NCI-H1930 (cell line): ENCODE data around the gene MAGEA9B.
"Not testable (repeated sequence)": the region's sequence is repeated elsewhere in the genome, so short reads cannot be mapped to it uniquely, and the experiment has no call there.

Experiments
- DNase-seq, 2 experiments: peaks; one replicate each; lab custom pipeline; 2025; lab: John Stamatoyannopoulos, UW

MAGEA9B gene

DNA sequence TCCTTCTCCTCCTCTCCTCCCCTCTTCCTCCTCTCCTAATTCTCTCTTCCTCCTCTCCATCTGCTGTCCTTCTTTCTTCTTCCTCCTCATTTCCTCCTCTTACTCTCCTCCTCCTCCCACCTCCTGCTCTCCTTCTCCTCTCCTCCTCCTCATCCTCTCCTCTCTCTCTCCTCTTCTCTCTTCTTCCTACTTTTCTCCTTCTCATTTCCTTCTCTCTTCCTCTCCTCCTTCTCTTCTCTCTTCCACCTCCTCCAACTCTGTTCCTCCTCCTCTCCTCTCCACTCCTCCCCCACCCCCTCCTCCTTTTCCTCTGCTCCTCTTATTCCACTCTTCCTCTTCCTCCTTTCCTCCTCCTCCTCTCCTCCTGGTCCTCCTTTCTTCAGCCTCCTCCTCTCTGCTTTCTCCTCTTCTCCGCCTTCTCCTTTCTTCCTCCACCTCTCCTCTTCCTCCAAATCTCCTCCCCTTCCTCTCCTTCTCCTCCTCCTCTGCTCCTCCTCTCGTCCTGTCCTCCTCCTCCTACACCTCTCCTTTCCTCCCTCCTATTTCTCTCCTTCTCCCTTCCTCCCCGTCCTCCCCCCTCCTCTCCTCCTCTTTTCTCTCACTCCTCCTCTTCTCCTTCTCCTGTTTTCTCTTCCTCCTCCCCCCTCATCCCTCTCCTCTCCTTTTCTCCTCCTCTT lies 52.2 kb downstream of the MAGEA9B start:
- DNase-seq, result not testable (repeated sequence)

GRCh38 chrX:149533999-149534398 lies 53.3 kb downstream of the MAGEA9B start:
- not testable (repeated sequence) for DNase-seq

GRCh38 chrX:149532868-149533267 lies 54.4 kb downstream of the MAGEA9B start:
- not testable (repeated sequence) for DNase-seq
